Activated gamma-delta T cell treated with anti-CD3 and anti-CD28 coated beads, Interleukin-2, amount 50 U/mL, for 16 hours (primary cell): ENCODE results near the gene CELA2A.
"Not testable (repeated sequence)": the region's sequence is repeated elsewhere in the genome, so short reads cannot be mapped to it uniquely, and the experiment has no call there.

ENCODE experiments used
- DNase-seq: peaks from one replicate; pipeline ENCODE4 v3.0.0-alpha.2; 2020; ENCODE audit warnings: low read depth

The CELA2A gene

GRCh38 chr1:15425521-15425920 lies 31.0 kb upstream of the CELA2A start:
- no peak for DNase-seq

GRCh38 chr1:15425958-15426357 lies 30.6 kb upstream of the CELA2A start:
- no peak for DNase-seq

- DNase-seq = no peak
Observed at GRCh38 chr1:15426492-15427279, 29.8 kb upstream of the CELA2A start.

- DNase-seq = no peak
Observed at GRCh38 chr1:15427280-15427666, 29.3 kb upstream of the CELA2A start.

GRCh38 chr1:15428252-15428651 lies 28.3 kb upstream of the CELA2A start:
- DNase-seq = not testable (repeated sequence)

GRCh38 chr1:15428815-15429435 lies 27.6 kb upstream of the CELA2A start:
- DNase-seq = no peak

- no peak for DNase-seq
Observed at GRCh38 chr1:15429701-15430149, 26.8 kb upstream of the CELA2A start.

GRCh38 chr1:15430787-15431570 lies 25.6 kb upstream of the CELA2A start:
- DNase-seq = peak; percentile 60

- DNase-seq = no peak
Observed at GRCh38 chr1:15431571-15431948, 25.0 kb upstream of the CELA2A start.

GRCh38 chr1:15432324-15432723 lies 24.2 kb upstream of the CELA2A start:
- DNase-seq = no peak

- DNase-seq = no peak
Observed at GRCh38 chr1:15433471-15433870, 23.1 kb upstream of the CELA2A start.

- not testable (repeated sequence) for DNase-seq
Observed at GRCh38 chr1:15434739-15435138, 21.8 kb upstream of the CELA2A start.

- no peak for DNase-seq
Observed at GRCh38 chr1:15435239-15436077, 21.1 kb upstream of the CELA2A start.

- no peak for DNase-seq
Observed at GRCh38 chr1:15436881-15437442, 19.6 kb upstream of the CELA2A start.

GRCh38 chr1:15439325-15439724 lies 17.2 kb upstream of the CELA2A start:
- no peak for DNase-seq

GRCh38 chr1:15440357-15440756 lies 16.2 kb upstream of the CELA2A start:
- no peak for DNase-seq

- no peak for DNase-seq
Observed at GRCh38 chr1:15441247-15441646, 15.3 kb upstream of the CELA2A start.

- DNase-seq = no peak
Observed at GRCh38 chr1:15442119-15442518, 14.4 kb upstream of the CELA2A start.

GRCh38 chr1:15442759-15443158 lies 13.8 kb upstream of the CELA2A start:
- no peak for DNase-seq

- DNase-seq = no peak
Observed at GRCh38 chr1:15443281-15443680, 13.3 kb upstream of the CELA2A start.
